OCI-LY7 (cell line): ENCODE results near the gene SLC9C2. TPM values are rescaled to one million over a fixed set of nuclear protein-coding genes. Genes with fewer than 3 reads are reported as not detected.

Experiments used
- BruUV-seq: library from RNA; stranded (reverse); fragments of 400-500 nt; replicated peaks from 2 replicates; lab custom pipeline; 2021; lab: Mats Ljungman, UMichigan
- CTCF ChIA-PET: fragments of 300-600 bp; sonication (Branson Sonifier 250); formaldehyde crosslinking; loops from one replicate; lab custom pipeline; 2022; ENCODE audit warnings: antibody characterized with exemption; ENCODE audit not compliant: unreplicated experiment; lab: Charles Lee
- POLR2A ChIA-PET: fragments of 300-600 bp; sonication (Branson Sonifier 250); formaldehyde crosslinking; loops from one replicate; lab custom pipeline; 2022; ENCODE audit warnings: antibody characterized with exemption; lab: Charles Lee
- DNase-seq: peaks from one replicate; pipeline ENCODE4 v3.0.0-alpha.2; 2015; ENCODE audit warnings: low spot score
- H2AFZ ChIP-seq: fragments of 200-600 bp; sonication (generic), shearing (Covaris generic); 2 replicates; pipeline ENCODE4 v1.6.1; 2014; ENCODE audit warnings: mild to moderate bottlenecking, antibody characterized with exemption, low read length, moderate library complexity
- H3K27ac ChIP-seq: fragments of 200-600 bp; sonication (generic); 2 replicates; pipeline ENCODE4 v1.5.1; 2014; ENCODE audit warnings: mixed run types, low read depth, mild to moderate bottlenecking, moderate library complexity, low read length, inconsistent platforms; ENCODE audit not compliant: poor library complexity, severe bottlenecking
- H3K36me3 ChIP-seq: fragments of 200-600 bp; sonication (generic); 2 replicates; pipeline ENCODE4 v1.6.1; 2014; ENCODE audit warnings: mild to moderate bottlenecking, antibody characterized with exemption, low read length, moderate library complexity, mixed read lengths; ENCODE audit not compliant: insufficient read depth
- H3K4me1 ChIP-seq: fragments of 200-600 bp; sonication (generic); 2 replicates; pipeline ENCODE4 v1.5.1; 2014; ENCODE audit warnings: mild to moderate bottlenecking, low read length; ENCODE audit not compliant: insufficient read depth, poor library complexity, severe bottlenecking
- H3K4me2 ChIP-seq: fragments of 200-600 bp; sonication (generic); 2 replicates; pipeline ENCODE4 v1.6.1; 2014; ENCODE audit warnings: mild to moderate bottlenecking, low read length
- H3K4me3 ChIP-seq: fragments of 200-600 bp; sonication (generic); 2 replicates; pipeline ENCODE4 v1.5.1; 2014; ENCODE audit warnings: mild to moderate bottlenecking, low read depth, low read length; ENCODE audit not compliant: poor library complexity, severe bottlenecking
- H3K79me2 ChIP-seq: fragments of 200-600 bp; sonication (generic); 2 replicates; pipeline ENCODE4 v1.6.1; 2016; ENCODE audit warnings: low read depth, mild to moderate bottlenecking, low read length, moderate library complexity, mixed read lengths; ENCODE audit not compliant: insufficient read depth
- H3K9me2 ChIP-seq: fragments of 200-600 bp; sonication (generic); 2 replicates; pipeline ENCODE4 v1.6.1; 2016; ENCODE audit warnings: mild to moderate bottlenecking, low read length, mixed read lengths; ENCODE audit not compliant: insufficient read depth
- H3K9me3 ChIP-seq: fragments of 200-600 bp; sonication (generic); 2 replicates; pipeline ENCODE4 v1.6.1; 2014; ENCODE audit warnings: mild to moderate bottlenecking, mixed run types, low read length, mixed read lengths
- H4K20me1 ChIP-seq: fragments of 200-600 bp; sonication (generic); 2 replicates; pipeline ENCODE4 v1.6.1; 2014; ENCODE audit warnings: mild to moderate bottlenecking, antibody characterized with exemption, low read length, moderate library complexity, mixed read lengths; ENCODE audit not compliant: insufficient read depth
- EZH2phosphoT487 ChIP-seq: fragments of 200-600 bp; sonication (generic); IDR thresholded peaks from 2 replicates; pipeline ENCODE4 v1.6.1; 2018; ENCODE audit warnings: low read depth, borderline replicate concordance, mild to moderate bottlenecking, mixed run types, antibody characterized with exemption, low read length, moderate library complexity, mixed read lengths
- intact Hi-C: fragments of 100-400 bp; cut with micrococcal nuclease; formaldehyde crosslinking; loops from one replicate; pipeline ENCODE4 v1.10.0; 2022; ENCODE audit not compliant: unreplicated experiment
- total RNA-seq, 2 experiments: library from RNA; depleted of rRNA in 1 of 2; stranded (reverse); fragments of >200 nt in 1 of 2; shearing (Covaris generic) in 1 of 2; gene quantifications; 2 replicates each; pipeline ENCODE4 v1.2.3, GENCODE V29; 2014 to 2022
- TF ChIP-seq, protein P1 (sequence below): fragments of 200-600 bp; sonication (generic); conservative IDR thresholded peaks from 2 replicates; pipeline ENCODE4 v1.5.1; 2014; ENCODE audit warnings: mild to moderate bottlenecking, antibody characterized with exemption, low read length, moderate library complexity, mixed read lengths

The SLC9C2 gene
- total RNA-seq, 2 experiments from 2014 or later, result not detected

GRCh38 chr1:173459885-173460284 lies 143.0 kb downstream of the SLC9C2 start:
- no TSS peak for BruUV-seq
- TF ChIP-seq EZH2phosphoT487, result no peak
- TF ChIP-seq, protein P1, sequence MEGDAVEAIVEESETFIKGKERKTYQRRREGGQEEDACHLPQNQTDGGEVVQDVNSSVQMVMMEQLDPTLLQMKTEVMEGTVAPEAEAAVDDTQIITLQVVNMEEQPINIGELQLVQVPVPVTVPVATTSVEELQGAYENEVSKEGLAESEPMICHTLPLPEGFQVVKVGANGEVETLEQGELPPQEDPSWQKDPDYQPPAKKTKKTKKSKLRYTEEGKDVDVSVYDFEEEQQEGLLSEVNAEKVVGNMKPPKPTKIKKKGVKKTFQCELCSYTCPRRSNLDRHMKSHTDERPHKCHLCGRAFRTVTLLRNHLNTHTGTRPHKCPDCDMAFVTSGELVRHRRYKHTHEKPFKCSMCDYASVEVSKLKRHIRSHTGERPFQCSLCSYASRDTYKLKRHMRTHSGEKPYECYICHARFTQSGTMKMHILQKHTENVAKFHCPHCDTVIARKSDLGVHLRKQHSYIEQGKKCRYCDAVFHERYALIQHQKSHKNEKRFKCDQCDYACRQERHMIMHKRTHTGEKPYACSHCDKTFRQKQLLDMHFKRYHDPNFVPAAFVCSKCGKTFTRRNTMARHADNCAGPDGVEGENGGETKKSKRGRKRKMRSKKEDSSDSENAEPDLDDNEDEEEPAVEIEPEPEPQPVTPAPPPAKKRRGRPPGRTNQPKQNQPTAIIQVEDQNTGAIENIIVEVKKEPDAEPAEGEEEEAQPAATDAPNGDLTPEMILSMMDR, result no peak
- intact Hi-C loops, result no loop called here
- Histone ChIP-seq H3K36me3 (peaks cover 33% of the 10 kb centered on the region), H3K9me3 (peaks cover 4% of the 10 kb centered on the region; the same call in 1 of the 2 replicates), H3K4me1 (no peaks in the 10 kb centered on the region), H4K20me1 (no peaks in the 10 kb centered on the region), H2AFZ (no peak overlapping the region), H3K4me3 (no peak overlapping the region), H3K27ac (no peak overlapping the region), H3K9me2 (no peaks in the 10 kb centered on the region), H3K4me2 (no peak overlapping the region), H3K79me2 (no peaks in the 10 kb centered on the region)
- ChIA-PET CTCF (no interaction called here), POLR2A (interaction anchor here (1.5 kb wide), 1 partner anchor 13 kb away, joined by 4 read pairs; no protein-coding TSS in a partner anchor)
- DNase-seq, result no peak

DNA sequence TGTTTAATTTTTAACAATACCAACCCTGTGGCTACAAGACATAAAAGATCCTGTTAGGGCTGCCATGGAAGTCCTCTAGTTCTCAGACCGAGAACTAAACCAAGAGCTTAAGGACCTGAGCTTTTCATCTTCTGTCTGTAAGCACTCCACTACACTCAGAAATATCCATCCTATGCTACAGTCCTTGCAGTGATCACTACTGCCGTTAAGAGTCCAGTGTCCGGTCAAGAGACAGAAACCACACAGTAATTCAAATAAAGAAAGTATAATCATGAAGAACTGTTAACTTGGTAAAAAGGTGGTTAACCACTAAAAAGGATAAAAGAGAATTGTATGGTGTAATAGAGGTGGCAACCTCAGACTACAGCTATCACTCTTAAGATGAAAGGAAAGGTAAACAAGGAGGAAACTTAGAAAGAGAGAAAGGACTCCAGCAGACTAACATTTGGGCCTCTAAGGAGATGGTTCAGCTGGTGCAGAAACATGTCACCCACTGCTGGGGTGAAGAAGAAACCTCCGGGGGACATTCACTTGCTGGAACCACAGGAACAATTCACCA lies 147.8 kb downstream of the SLC9C2 start:
- CTCF ChIA-PET, result no interaction called here

DNA sequence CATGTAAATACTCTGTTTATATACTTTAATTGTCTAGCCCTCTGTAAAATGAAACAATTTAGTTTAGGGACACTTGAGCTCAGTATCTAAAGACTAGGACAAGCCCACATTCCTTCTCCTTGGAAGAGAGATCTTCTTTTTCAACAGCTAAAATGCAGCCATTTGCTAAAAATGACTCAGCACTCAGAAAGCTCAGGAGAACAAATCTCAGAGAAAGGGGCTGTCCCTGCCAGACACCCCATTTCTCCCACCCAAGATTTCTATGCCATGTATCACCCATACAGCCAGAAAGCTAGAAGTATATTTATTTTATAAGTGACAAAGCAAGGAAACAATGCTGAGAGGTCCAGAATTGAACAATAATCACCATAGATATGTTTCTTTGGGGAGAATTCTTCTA lies 148.9 kb downstream of the SLC9C2 start:
- Histone ChIP-seq H2AFZ (no peak overlapping the region), H3K27ac (no peak overlapping the region), H3K36me3 (peaks cover 4% of the 10 kb centered on the region; the same call in 1 of the 2 replicates), H3K4me3 (no peak overlapping the region), H3K9me3 (no peaks in the 10 kb centered on the region), H3K9me2 (no peaks in the 10 kb centered on the region), H3K4me1 (no peaks in the 10 kb centered on the region), H3K4me2 (no peak overlapping the region), H3K79me2 (no peaks in the 10 kb centered on the region), H4K20me1 (no peaks in the 10 kb centered on the region)
- no peak for TF ChIP-seq EZH2phosphoT487
- TF ChIP-seq, protein P1, result no peak
- no TSS peak for BruUV-seq
- intact Hi-C loops, result no loop called here
- CTCF ChIA-PET, result interaction anchor here (0.7 kb wide), 1 partner anchor 24 kb away, joined by 3 read pairs; no protein-coding TSS in a partner anchor
- DNase-seq, result no peak
- POLR2A ChIA-PET, result no interaction called here

More for the DNA sequence above, 147.8 kb downstream of the SLC9C2 start:
- TF ChIP-seq, protein P1, result no peak
- no peak for TF ChIP-seq EZH2phosphoT487
- H3K36me3 ChIP-seq, result peaks cover 13% of the 10 kb centered on the region
- H3K79me2 ChIP-seq, result no peaks in the 10 kb centered on the region
- no TSS peak for BruUV-seq
- intact Hi-C loops, result no loop called here
- no peak overlapping the region for H3K4me2 ChIP-seq
- no peaks in the 10 kb centered on the region for H4K20me1 ChIP-seq
- H3K9me3 ChIP-seq, result no peaks in the 10 kb centered on the region
- no peak overlapping the region for H3K4me3 ChIP-seq
- no peaks in the 10 kb centered on the region for H3K4me1 ChIP-seq
- no peak for DNase-seq
- no peak overlapping the region for H3K27ac ChIP-seq
- no peaks in the 10 kb centered on the region for H3K9me2 ChIP-seq
- POLR2A ChIA-PET, result no interaction called here
- no peak overlapping the region for H2AFZ ChIP-seq
